ENCODE results near the gene ITGA6. TPM values are rescaled to one million over a fixed set of nuclear protein-coding genes. Genes with fewer than 3 reads are reported as not detected.

ITGA6 gene
- total RNA-seq, 1 experiment from 2014 or later = 0.37 TPM

GRCh38 chr2:172449911-172450550, 22.6 kb downstream of the ITGA6 start:
- Histone ChIP-seq H3K36me3 (ENCODE audit: insufficient read depth, low read length) (no peaks in the 10 kb centered on the region), H3K27ac (ENCODE audit: low read length) (no peak overlapping the region), H3K4me1 (ENCODE audit: low read length) (no peaks in the 10 kb centered on the region), H3K27me3 (ENCODE audit: low read length) (no peaks in the 10 kb centered on the region), H3K9me3 (ENCODE audit: low read length) (no peaks in the 10 kb centered on the region), H3K4me2 (ENCODE audit: low read depth, low read length, poor library complexity, severe bottlenecking) (no peak overlapping the region), H3K4me3 (ENCODE audit: low read length) (no peak overlapping the region), H3K9ac (ENCODE audit: low read length) (no peak overlapping the region), H3K9me2 (replicated peaks; ENCODE audit: insufficient read depth, low read length) (no peaks in the 10 kb centered on the region), H2AFZ (ENCODE audit: low read length) (no peak overlapping the region), H3K79me2 (ENCODE audit: low read length) (no peaks in the 10 kb centered on the region), H4K20me1 (ENCODE audit: insufficient read depth, low read depth, low read length) (no peaks in the 10 kb centered on the region)
- no peak for DNase-seq

GRCh38 chr2:172451923-172452322, 24.5 kb downstream of the ITGA6 start:
- DNase-seq = no peak
- Histone ChIP-seq H3K36me3 (ENCODE audit: insufficient read depth, low read length) (no peaks in the 10 kb centered on the region), H3K4me2 (ENCODE audit: low read depth, low read length, poor library complexity, severe bottlenecking) (no peak overlapping the region), H3K4me1 (ENCODE audit: low read length) (no peaks in the 10 kb centered on the region), H3K27ac (ENCODE audit: low read length) (no peak overlapping the region), H3K4me3 (ENCODE audit: low read length) (no peak overlapping the region), H3K9ac (ENCODE audit: low read length) (no peak overlapping the region), H2AFZ (ENCODE audit: low read length) (no peak overlapping the region), H3K79me2 (ENCODE audit: low read length) (no peaks in the 10 kb centered on the region), H3K9me2 (replicated peaks; ENCODE audit: insufficient read depth, low read length) (no peaks in the 10 kb centered on the region), H4K20me1 (ENCODE audit: insufficient read depth, low read depth, low read length) (no peaks in the 10 kb centered on the region), H3K27me3 (ENCODE audit: low read length) (no peaks in the 10 kb centered on the region), H3K9me3 (ENCODE audit: low read length) (no peaks in the 10 kb centered on the region)

GRCh38 chr2:172452845-172453244, 25.5 kb downstream of the ITGA6 start:
- Histone ChIP-seq H3K9ac (ENCODE audit: low read length) (no peak overlapping the region), H3K4me1 (ENCODE audit: low read length) (no peaks in the 10 kb centered on the region), H3K9me3 (ENCODE audit: low read length) (no peaks in the 10 kb centered on the region), H3K4me2 (ENCODE audit: low read depth, low read length, poor library complexity, severe bottlenecking) (no peak overlapping the region), H3K9me2 (replicated peaks; ENCODE audit: insufficient read depth, low read length) (no peaks in the 10 kb centered on the region), H3K27ac (ENCODE audit: low read length) (no peak overlapping the region), H3K36me3 (ENCODE audit: insufficient read depth, low read length) (no peaks in the 10 kb centered on the region), H2AFZ (ENCODE audit: low read length) (no peak overlapping the region), H3K79me2 (ENCODE audit: low read length) (no peaks in the 10 kb centered on the region), H3K27me3 (ENCODE audit: low read length) (no peaks in the 10 kb centered on the region), H4K20me1 (ENCODE audit: insufficient read depth, low read depth, low read length) (no peaks in the 10 kb centered on the region), H3K4me3 (ENCODE audit: low read length) (no peak overlapping the region)
- DNase-seq = no peak

GRCh38 chr2:172454404-172455120, 27.2 kb downstream of the ITGA6 start:
- Histone ChIP-seq H3K4me2 (ENCODE audit: low read depth, low read length, poor library complexity, severe bottlenecking) (no peak overlapping the region), H3K27ac (ENCODE audit: low read length) (no peak overlapping the region)

DNA sequence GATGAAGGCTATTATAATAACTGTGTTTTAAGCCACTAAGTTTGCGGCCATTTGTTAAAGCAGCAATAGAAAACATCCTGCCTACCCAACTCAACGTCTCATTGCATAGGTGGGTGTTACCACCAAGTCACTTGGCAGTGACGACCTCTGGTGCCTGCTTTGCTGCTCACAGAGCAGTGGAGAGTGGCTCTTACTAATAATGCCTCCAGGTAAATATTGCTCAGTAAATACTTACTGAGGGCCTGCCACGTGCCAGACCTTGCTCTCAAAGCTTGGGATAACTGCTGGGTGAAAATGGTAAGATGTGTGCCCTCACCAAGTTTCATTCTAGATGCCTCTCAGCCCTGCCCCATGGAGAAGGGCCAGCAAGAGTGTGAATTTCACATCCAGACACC, 27.7 kb downstream of the ITGA6 start:
- Histone ChIP-seq H3K27ac (ENCODE audit: low read length) (no peak overlapping the region), H4K20me1 (ENCODE audit: insufficient read depth, low read depth, low read length) (no peaks in the 10 kb centered on the region), H2AFZ (ENCODE audit: low read length) (no peak overlapping the region), H3K4me2 (ENCODE audit: low read depth, low read length, poor library complexity, severe bottlenecking) (no peak overlapping the region), H3K79me2 (ENCODE audit: low read length) (no peaks in the 10 kb centered on the region), H3K4me3 (ENCODE audit: low read length) (no peak overlapping the region), H3K9ac (ENCODE audit: low read length) (no peak overlapping the region), H3K36me3 (ENCODE audit: insufficient read depth, low read length) (no peaks in the 10 kb centered on the region), H3K4me1 (ENCODE audit: low read length) (no peaks in the 10 kb centered on the region), H3K27me3 (ENCODE audit: low read length) (no peaks in the 10 kb centered on the region), H3K9me2 (replicated peaks; ENCODE audit: insufficient read depth, low read length) (no peaks in the 10 kb centered on the region), H3K9me3 (ENCODE audit: low read length) (no peaks in the 10 kb centered on the region)
- no peak for DNase-seq

More at GRCh38 chr2:172454404-172455120, 27.2 kb downstream of the ITGA6 start:
- Histone ChIP-seq H3K9ac (ENCODE audit: low read length) (no peak overlapping the region), H3K9me3 (ENCODE audit: low read length) (no peaks in the 10 kb centered on the region), H3K4me1 (ENCODE audit: low read length) (no peaks in the 10 kb centered on the region), H4K20me1 (ENCODE audit: insufficient read depth, low read depth, low read length) (no peaks in the 10 kb centered on the region), H3K36me3 (ENCODE audit: insufficient read depth, low read length) (no peaks in the 10 kb centered on the region), H3K9me2 (replicated peaks; ENCODE audit: insufficient read depth, low read length) (no peaks in the 10 kb centered on the region), H2AFZ (ENCODE audit: low read length) (no peak overlapping the region), H3K79me2 (ENCODE audit: low read length) (no peaks in the 10 kb centered on the region), H3K27me3 (ENCODE audit: low read length) (no peaks in the 10 kb centered on the region), H3K4me3 (ENCODE audit: low read length) (no peak overlapping the region)
- DNase-seq = no peak

- Histone ChIP-seq H3K36me3 (ENCODE audit: insufficient read depth, low read length) (no peaks in the 10 kb centered on the region), H4K20me1 (ENCODE audit: insufficient read depth, low read depth, low read length) (no peaks in the 10 kb centered on the region), H3K4me1 (ENCODE audit: low read length) (no peaks in the 10 kb centered on the region), H2AFZ (ENCODE audit: low read length) (no peak overlapping the region), H3K4me3 (ENCODE audit: low read length) (no peak overlapping the region), H3K9me2 (replicated peaks; ENCODE audit: insufficient read depth, low read length) (no peaks in the 10 kb centered on the region), H3K9ac (ENCODE audit: low read length) (no peak overlapping the region), H3K27ac (ENCODE audit: low read length) (no peak overlapping the region), H3K27me3 (ENCODE audit: low read length) (no peaks in the 10 kb centered on the region), H3K9me3 (ENCODE audit: low read length) (no peaks in the 10 kb centered on the region), H3K4me2 (ENCODE audit: low read depth, low read length, poor library complexity, severe bottlenecking) (no peak overlapping the region), H3K79me2 (ENCODE audit: low read length) (no peaks in the 10 kb centered on the region)
- DNase-seq = no peak
Observed at GRCh38 chr2:172456002-172456401, 28.6 kb downstream of the ITGA6 start.

- H2AFZ ChIP-seq (ENCODE audit: low read length) = no peak overlapping the region
- H3K27me3 ChIP-seq (ENCODE audit: low read length) = no peaks in the 10 kb centered on the region
- no peaks in the 10 kb centered on the region for H3K9me2 ChIP-seq (replicated peaks; ENCODE audit: insufficient read depth, low read length)
- H3K36me3 ChIP-seq (ENCODE audit: insufficient read depth, low read length) = no peaks in the 10 kb centered on the region
- H3K79me2 ChIP-seq (ENCODE audit: low read length) = no peaks in the 10 kb centered on the region
- DNase-seq = no peak
- 0 out of 2 replicates have a peak, but pooled peaks cover 3% of the 10 kb centered on the region for H3K4me1 ChIP-seq (ENCODE audit: low read length)
- no peak overlapping the region for H3K9ac ChIP-seq (ENCODE audit: low read length)
- H4K20me1 ChIP-seq (ENCODE audit: insufficient read depth, low read depth, low read length) = no peaks in the 10 kb centered on the region
- H3K4me2 ChIP-seq (ENCODE audit: low read depth, low read length, poor library complexity, severe bottlenecking) = no peak overlapping the region
- H3K9me3 ChIP-seq (ENCODE audit: low read length) = no peaks in the 10 kb centered on the region
- no peak overlapping the region for H3K4me3 ChIP-seq (ENCODE audit: low read length)
- H3K27ac ChIP-seq (ENCODE audit: low read length) = no peak overlapping the region
Observed at GRCh38 chr2:172457536-172457935, 30.1 kb downstream of the ITGA6 start.

DNA sequence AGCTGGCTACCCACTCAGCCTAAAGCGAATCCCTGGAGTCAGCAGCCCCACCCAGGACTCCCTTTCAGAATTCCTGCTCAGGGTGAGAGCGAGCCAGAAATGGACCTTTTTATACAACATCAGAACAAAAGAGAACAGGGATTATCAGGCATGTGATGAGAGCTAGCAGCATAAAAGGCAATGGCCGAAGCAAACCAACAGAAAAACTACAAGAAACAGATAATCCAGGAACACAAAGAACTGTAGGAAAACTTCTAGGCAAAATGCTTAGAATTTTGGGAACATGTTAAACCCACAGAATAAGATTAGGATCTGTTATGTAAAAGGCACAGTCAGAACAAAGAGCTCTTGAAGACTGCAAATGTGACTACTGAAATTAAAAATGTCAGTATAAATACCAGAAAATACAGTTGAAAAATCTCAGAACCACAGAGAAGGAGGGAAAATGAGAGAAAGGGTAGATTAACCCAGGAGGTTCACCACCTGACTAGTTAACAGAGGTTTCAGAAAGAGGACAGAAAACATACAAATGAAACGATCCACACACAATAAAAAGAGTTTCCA, 31.3 kb downstream of the ITGA6 start:
- Histone ChIP-seq H3K4me1 (ENCODE audit: low read length) (peaks cover 6% of the 10 kb centered on the region), H4K20me1 (ENCODE audit: insufficient read depth, low read depth, low read length) (no peaks in the 10 kb centered on the region), H2AFZ (ENCODE audit: low read length) (no peak overlapping the region), H3K9ac (ENCODE audit: low read length) (no peak overlapping the region), H3K4me3 (ENCODE audit: low read length) (no peak overlapping the region), H3K4me2 (ENCODE audit: low read depth, low read length, poor library complexity, severe bottlenecking) (no peak overlapping the region), H3K36me3 (ENCODE audit: insufficient read depth, low read length) (no peaks in the 10 kb centered on the region), H3K27ac (ENCODE audit: low read length) (no peak overlapping the region), H3K9me3 (ENCODE audit: low read length) (no peaks in the 10 kb centered on the region), H3K79me2 (ENCODE audit: low read length) (no peaks in the 10 kb centered on the region), H3K27me3 (ENCODE audit: low read length) (no peaks in the 10 kb centered on the region), H3K9me2 (replicated peaks; ENCODE audit: insufficient read depth, low read length) (no peaks in the 10 kb centered on the region)
- no peak for DNase-seq
